Tibial nerve (tissue), 4 donors: ENCODE data around the gene GP1BA. TPM values are rescaled to one million over a fixed set of nuclear protein-coding genes. Genes with fewer than 3 reads are reported as not detected.
"Not testable (repeated sequence)": the region's sequence is repeated elsewhere in the genome, so short reads cannot be mapped to it uniquely, and the experiment has no call there.

Source experiments
- DNase-seq, 2 donors: peaks; one replicate each; pipeline ENCODE4 v3.0.0-alpha.2; 2019; ENCODE audit warnings: low spot score in 2 of 2
- H3K27ac ChIP-seq, 4 donors: fragments of 200-600 bp; sonication (generic) in 3 of 4; one replicate each; pipeline ENCODE4 v1.5.1; 2017 to 2019; ENCODE audit warnings: mild to moderate bottlenecking in 1 of 4
- H3K27me3 ChIP-seq, 2 donors: fragments of 200-600 bp; sonication (generic) in 1 of 2; one replicate each; pipeline versions ENCODE4 v1.5.1 to v1.6.0; 2017 to 2019
- H3K36me3 ChIP-seq, 3 donors: fragments of 200-600 bp; sonication (generic); one replicate each; pipeline ENCODE4 v1.5.1; 2018 to 2019
- H3K4me1 ChIP-seq, 4 donors: fragments of 200-600 bp; sonication (generic) in 3 of 4; one replicate each; pipeline ENCODE4 v1.5.1; 2017 to 2019
- H3K4me3 ChIP-seq, 4 donors: fragments of 200-600 bp; sonication (generic) in 3 of 4; one replicate each; pipeline ENCODE4 v1.5.1; 2017 to 2019; ENCODE audit warnings: mild to moderate bottlenecking in 1 of 4, moderate library complexity in 1 of 4
- H3K9me3 ChIP-seq, 4 donors: fragments of 200-600 bp; sonication (generic) in 3 of 4; one replicate each; pipeline ENCODE4 v1.5.1; 2017 to 2019
- EP300 ChIP-seq, 2 donors: sonication (generic); formaldehyde crosslinking; IDR thresholded peaks; one replicate each; pipeline ENCODE4 v1.6.1; 2017; ENCODE audit warnings: antibody characterized with exemption in 2 of 2, mild to moderate bottlenecking in 1 of 2
- POLR2A ChIP-seq, 2 donors: fragments of 450-650 bp; IDR thresholded peaks; one replicate each; pipeline ENCODE4 v1.6.1; 2017; ENCODE audit warnings: antibody characterized with exemption in 2 of 2, mild to moderate bottlenecking in 2 of 2, moderate library complexity in 2 of 2
- WGBS, 2 donors: methylation state at CpG; one replicate each; pipeline ENCODE4 v1.1.5; 2018; 5-methylcytosine and 5-hydroxymethylcytosine counted together
- total RNA-seq, 4 donors: library from RNA; depleted of rRNA; stranded (reverse); fragments of >200 nt; gene quantifications; one replicate each; pipeline ENCODE4 v1.1.0, GENCODE V29; 2016
- TF ChIP-seq, protein P1 (sequence below), 5 experiments: fragments of 200-600 bp in 3 of 5; fragments of 450-650 bp in 2 of 5; sonication (generic) in 3 of 5; IDR thresholded peaks; one replicate each; pipeline ENCODE4 v1.5.1; 2016 to 2019; ENCODE audit warnings: antibody characterized with exemption in 5 of 5, mild to moderate bottlenecking in 3 of 5, moderate library complexity in 2 of 5

GP1BA gene
- total RNA-seq, 4 donors from 2014 or later, result not detected

DNA sequence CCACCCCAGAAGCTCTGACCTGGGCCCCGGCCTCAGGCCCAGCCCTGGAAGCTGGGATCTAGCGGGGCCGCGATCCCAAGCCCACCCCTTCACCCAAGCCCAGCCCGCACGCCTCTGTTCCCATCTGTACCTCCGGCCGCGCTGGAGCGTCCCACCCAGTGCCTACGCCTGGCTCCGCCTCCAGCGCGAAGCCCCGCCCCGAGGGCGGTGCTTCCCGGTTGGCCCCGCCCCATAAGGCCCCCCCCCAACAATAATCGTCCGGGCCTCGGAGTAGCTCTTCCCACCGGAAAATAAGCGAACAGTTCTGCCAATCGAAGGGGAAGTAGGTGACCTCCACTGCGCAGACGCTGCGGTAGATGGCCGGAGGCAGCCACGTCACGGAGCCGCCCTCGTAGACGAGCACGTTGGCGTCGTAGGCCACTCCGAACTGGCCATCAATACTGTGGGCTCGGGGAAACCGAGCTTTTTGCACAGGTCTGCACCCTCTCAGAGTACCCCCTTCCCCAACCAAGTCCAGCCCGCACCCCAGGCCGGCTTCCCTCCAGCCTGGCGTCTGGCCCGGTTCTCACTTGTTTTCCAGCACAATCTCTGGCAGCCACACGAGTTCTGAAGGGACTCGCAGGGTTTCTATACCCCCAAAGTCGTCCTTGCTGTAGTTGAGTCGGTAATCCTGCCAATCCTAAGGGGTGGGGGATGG is 30.3 kb upstream of the GP1BA start:
- Histone ChIP-seq H3K27me3 (peaks cover 0 to 19% of the 10 kb centered on the region in 2 donors), H3K4me3 (peak overlapping the region in 2 of 4 donors; percentile 7 to 54)

DNA sequence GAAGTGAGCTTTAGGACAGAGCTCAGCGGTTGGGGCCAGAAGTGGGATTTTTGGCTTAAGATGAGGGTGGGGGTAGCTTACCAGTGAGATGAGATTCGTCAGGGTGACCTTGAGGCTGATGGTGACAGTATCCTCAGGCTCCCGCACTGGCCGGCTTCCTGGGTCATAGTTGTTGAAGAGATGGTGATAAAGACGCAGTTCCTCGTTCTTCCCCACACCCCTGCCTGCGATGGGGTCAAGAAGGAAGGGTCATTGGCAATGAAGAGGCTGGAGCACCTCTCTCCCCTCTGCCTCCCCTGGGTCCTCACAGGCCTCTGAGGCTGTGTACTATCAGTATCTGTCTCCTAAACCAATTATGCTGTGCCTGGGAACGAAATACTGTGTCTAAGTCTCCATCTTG is 29.5 kb upstream of the GP1BA start:
- Histone ChIP-seq H3K4me3 (no peak overlapping the region), H3K27ac (peak overlapping the region; percentile 10 to 75 (median 46)), H3K4me1 (peaks cover 0 to 53% (median 22%) of the 10 kb centered on the region in 4 donors), H3K9me3 (no peaks in the 10 kb centered on the region), H3K36me3 (peaks cover 0 to 2% (median 0%) of the 10 kb centered on the region in 3 donors), H3K27me3 (peaks cover 0 to 19% of the 10 kb centered on the region in 2 donors)
- TF ChIP-seq EP300 (IDR thresholded peaks at IDR 0.05), result no peak
- 63 to 74% methylated on average over 8 of the region's 8 CpGs for WGBS, 2 donors
- no peak for DNase-seq

More for the DNA sequence above, 30.3 kb upstream of the GP1BA start:
- no peaks in the 10 kb centered on the region for H3K9me3 ChIP-seq
- WGBS, 2 donors, result 40 to 61% methylated on average over 14 to 39 of the region's 48 CpGs
- peak in 1 of 2 donors; percentile 43 for TF ChIP-seq EP300 (IDR thresholded peaks at IDR 0.05)
- TF ChIP-seq, protein P1, sequence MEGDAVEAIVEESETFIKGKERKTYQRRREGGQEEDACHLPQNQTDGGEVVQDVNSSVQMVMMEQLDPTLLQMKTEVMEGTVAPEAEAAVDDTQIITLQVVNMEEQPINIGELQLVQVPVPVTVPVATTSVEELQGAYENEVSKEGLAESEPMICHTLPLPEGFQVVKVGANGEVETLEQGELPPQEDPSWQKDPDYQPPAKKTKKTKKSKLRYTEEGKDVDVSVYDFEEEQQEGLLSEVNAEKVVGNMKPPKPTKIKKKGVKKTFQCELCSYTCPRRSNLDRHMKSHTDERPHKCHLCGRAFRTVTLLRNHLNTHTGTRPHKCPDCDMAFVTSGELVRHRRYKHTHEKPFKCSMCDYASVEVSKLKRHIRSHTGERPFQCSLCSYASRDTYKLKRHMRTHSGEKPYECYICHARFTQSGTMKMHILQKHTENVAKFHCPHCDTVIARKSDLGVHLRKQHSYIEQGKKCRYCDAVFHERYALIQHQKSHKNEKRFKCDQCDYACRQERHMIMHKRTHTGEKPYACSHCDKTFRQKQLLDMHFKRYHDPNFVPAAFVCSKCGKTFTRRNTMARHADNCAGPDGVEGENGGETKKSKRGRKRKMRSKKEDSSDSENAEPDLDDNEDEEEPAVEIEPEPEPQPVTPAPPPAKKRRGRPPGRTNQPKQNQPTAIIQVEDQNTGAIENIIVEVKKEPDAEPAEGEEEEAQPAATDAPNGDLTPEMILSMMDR (IDR thresholded peaks at IDR 0.05), result no peak
- peak in 1 of 2 donors; percentile 48 for TF ChIP-seq POLR2A (IDR thresholded peaks at IDR 0.05)
- peak; percentile 35 to 36 for DNase-seq
- H3K27ac ChIP-seq, result peak overlapping the region; percentile 10 to 75 (median 46)
- H3K4me1 ChIP-seq, result peaks cover 0 to 53% (median 22%) of the 10 kb centered on the region in 4 donors
- peaks cover 0 to 9% (median 0%) of the 10 kb centered on the region in 3 donors for H3K36me3 ChIP-seq

DNA sequence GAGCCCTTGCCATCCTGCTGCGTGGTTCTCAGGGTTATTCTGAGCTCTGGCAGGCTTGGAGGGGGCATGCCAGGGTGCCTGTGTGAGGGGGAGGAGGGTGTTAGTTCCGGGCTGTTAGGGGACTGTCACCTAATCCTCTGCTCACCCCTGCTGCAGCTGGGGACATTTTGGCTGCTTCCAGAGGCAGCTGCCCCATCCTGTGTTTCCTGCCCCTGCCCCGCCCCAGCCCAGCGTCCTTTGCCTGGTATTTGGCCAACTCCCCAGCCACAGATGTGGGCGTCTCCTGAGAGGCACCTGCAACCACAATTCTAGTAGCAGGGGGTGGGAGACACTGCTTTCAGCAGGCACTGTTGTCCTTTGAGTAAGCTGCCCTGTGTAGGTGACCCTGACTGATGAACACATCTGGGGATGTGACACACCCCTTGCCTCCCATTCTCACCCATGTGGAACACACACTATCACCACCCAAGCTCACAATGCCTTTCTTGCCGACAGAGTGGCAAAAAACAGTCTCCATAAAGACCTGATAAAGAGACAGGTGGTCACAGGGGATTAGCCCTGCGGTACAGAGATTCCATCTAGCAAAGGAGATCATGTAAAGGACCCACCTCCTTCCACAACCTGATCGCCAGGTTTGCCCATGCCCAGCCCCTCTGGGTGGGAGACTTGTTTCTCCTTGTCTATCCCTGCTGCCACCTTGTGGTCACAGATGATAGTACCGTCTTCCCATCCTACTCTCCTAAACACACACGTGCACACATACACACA is 28.8 kb upstream of the GP1BA start, which contains the start of gene CHRNE:
CHRNE (minus strand) TSS at position 48 of the 768 bp plus-strand sequence; CDS start at position 13, 35 bp downstream.
- Histone ChIP-seq H3K4me1 (peaks cover 0 to 54% (median 22%) of the 10 kb centered on the region in 4 donors), H3K27ac (peak within 1 kb of the TSS; percentile 10 to 75 (median 46)), H3K9me3 (no peaks in the 10 kb centered on the region), H3K4me3 (peak within 1 kb of the TSS in 2 of 4 donors; percentile 7 to 54), H3K27me3 (peaks cover 0 to 19% of the 10 kb centered on the region in 2 donors), H3K36me3 (no peaks in the 10 kb centered on the region)
- DNase-seq, result peak; percentile 80 to 96
- 18 to 26% methylated on average over 10 of the region's 10 CpGs for WGBS, 2 donors
- TF ChIP-seq EP300 (IDR thresholded peaks at IDR 0.05) (peak in 1 of 2 donors; percentile 11), POLR2A (IDR thresholded peaks at IDR 0.05) (no peak)
- TF ChIP-seq, protein P1 (IDR thresholded peaks at IDR 0.05), result peak; percentile 72 to 83 (median 76)

DNA sequence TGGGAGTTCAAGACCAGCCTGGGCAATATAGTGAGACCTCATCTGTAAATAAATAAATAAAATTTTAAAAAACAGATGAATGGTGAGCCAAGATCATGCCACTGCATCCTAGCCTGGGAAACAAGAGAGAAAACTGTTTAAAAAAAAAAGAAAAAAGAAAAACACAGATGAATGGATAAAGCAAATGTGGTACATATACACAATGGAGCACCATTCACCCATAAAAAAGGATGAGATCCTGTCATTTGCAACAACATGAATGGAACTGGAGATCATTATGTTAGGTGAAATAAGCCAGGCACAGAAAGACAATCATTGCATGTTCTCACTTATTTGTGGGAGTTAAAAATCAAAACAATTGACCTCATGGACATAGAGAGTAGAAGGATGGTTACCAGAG is 25.4 kb upstream of the GP1BA start:
- not testable (repeated sequence) for H3K27me3 ChIP-seq, H3K9me3 ChIP-seq, H3K4me3 ChIP-seq, DNase-seq, H3K27ac ChIP-seq, H3K36me3 ChIP-seq
- peaks cover 0 to 36% (median 16%) of the 10 kb centered on the region in 4 donors for H3K4me1 ChIP-seq

DNA sequence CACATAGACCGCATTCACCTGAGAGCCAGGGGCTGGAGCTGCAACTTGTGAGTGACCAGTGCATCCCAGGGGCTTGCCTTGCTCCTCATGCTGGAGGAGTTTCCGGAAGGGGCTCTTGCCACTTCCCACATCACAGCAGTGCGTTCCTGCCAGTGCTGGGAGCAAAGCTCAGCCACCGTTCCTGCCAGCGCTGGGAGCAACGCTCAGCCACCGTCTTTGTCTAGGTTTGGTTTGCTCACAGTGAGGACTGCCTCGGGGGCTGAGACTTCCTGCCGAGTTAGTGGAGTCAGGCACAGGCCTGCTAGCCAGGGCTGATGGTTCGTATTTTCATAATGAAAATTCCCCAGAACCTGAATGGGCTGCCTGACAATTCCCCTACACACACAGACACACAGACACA is 23.8 kb upstream of the GP1BA start:
- Histone ChIP-seq H3K4me3 (no peak overlapping the region), H3K27ac (peak overlapping the region in 2 of 4 donors; percentile 22 to 56), H3K4me1 (peaks cover 0 to 22% (median 9%) of the 10 kb centered on the region in 4 donors), H3K9me3 (no peaks in the 10 kb centered on the region), H3K27me3 (peaks cover 0 to 4% of the 10 kb centered on the region in 2 donors), H3K36me3 (no peaks in the 10 kb centered on the region)
- 35 to 50% methylated on average over 8 to 10 of the region's 10 CpGs for whole genome bisulfite sequencing, 2 donors
- no peak for DNase-seq
- TF ChIP-seq EP300 (IDR thresholded peaks at IDR 0.05) (no peak), POLR2A (IDR thresholded peaks at IDR 0.05) (no peak)

DNA sequence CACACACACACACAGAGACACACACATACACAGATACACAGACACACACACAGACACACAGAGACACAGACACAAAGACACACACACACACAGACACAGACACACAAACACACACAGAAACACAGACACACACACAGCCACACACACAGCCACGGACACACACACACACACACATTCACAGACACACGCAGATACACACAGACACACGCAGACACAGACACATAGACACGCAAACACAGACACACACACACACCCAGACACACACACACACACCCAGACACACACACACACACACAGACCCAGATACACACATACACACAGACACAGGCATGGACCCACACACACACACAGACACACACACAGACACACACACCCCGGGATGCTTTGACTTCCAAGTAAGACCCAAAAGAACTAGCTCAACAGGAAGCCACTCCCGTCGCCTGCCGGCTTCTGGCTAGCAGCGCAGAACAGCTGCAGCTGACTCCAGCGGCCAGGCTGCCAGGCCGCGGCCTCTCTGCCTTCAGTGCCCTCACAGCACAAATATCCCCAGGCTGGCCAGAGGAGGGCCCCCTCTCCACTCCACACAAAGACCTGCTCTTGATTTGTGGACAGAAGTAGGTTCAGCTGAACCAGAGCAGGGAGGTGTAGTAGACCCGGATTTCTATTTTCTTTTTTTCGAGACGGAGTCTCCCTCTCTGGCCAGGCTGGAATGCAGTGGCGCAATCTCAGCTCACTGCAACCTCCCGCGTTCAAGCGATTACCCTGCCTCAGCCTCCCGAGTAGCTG is 23.2 kb upstream of the GP1BA start:
- H3K27ac ChIP-seq, result peak overlapping the region in 2 of 4 donors; percentile 56 to 70
- no peaks in the 10 kb centered on the region for H3K36me3 ChIP-seq
- peak; percentile 83 to 86 for DNase-seq
- H3K27me3 ChIP-seq, result peaks cover 0 to 4% of the 10 kb centered on the region in 2 donors
- H3K9me3 ChIP-seq, result no peaks in the 10 kb centered on the region
- TF ChIP-seq EP300 (IDR thresholded peaks at IDR 0.05), result peak in 1 of 2 donors; percentile 51
- TF ChIP-seq POLR2A (IDR thresholded peaks at IDR 0.05), result no peak
- TF ChIP-seq, protein P1 (IDR thresholded peaks at IDR 0.05), result peak; percentile 76 to 91 (median 84)
- no peak overlapping the region for H3K4me3 ChIP-seq
- peaks cover 0 to 17% (median 8%) of the 10 kb centered on the region in 4 donors for H3K4me1 ChIP-seq
- 19 to 23% methylated on average over 18 to 20 of the region's 20 CpGs for WGBS, 2 donors
